GM04504 (cell line): ENCODE data around the gene ZNFX1.

Source experiments
- DNase-seq: peaks from one replicate; pipeline ENCODE4 v3.0.0-alpha.2; 2012; ENCODE audit warnings: low read depth

ZNFX1 gene

GRCh38 chr20:49292010-49292409, 14.2 kb upstream of the ZNFX1 start:
- no peak for DNase-seq

GRCh38 chr20:49291200-49291599, 13.3 kb upstream of the ZNFX1 start:
- no peak for DNase-seq

GRCh38 chr20:49290608-49291191, 12.8 kb upstream of the ZNFX1 start:
- DNase-seq = no peak

- no peak for DNase-seq
Observed at GRCh38 chr20:49288784-49289696, 11.2 kb upstream of the ZNFX1 start.

GRCh38 chr20:49288250-49288751, 10.4 kb upstream of the ZNFX1 start:
- no peak for DNase-seq

GRCh38 chr20:49287555-49288249, 9.8 kb upstream of the ZNFX1 start:
- no peak for DNase-seq

- DNase-seq = no peak
Observed at GRCh38 chr20:49286689-49287551, 9.1 kb upstream of the ZNFX1 start.

- DNase-seq = no peak
Observed at GRCh38 chr20:49285813-49286494, 8.1 kb upstream of the ZNFX1 start.

- no peak for DNase-seq
Observed at GRCh38 chr20:49285233-49285668, 7.4 kb upstream of the ZNFX1 start.

GRCh38 chr20:49284818-49285217, 7.0 kb upstream of the ZNFX1 start:
- no peak for DNase-seq

- DNase-seq = no peak
Observed at GRCh38 chr20:49283703-49284625, 6.1 kb upstream of the ZNFX1 start.

- no peak for DNase-seq
Observed at GRCh38 chr20:49283176-49283702, 5.4 kb upstream of the ZNFX1 start.

- DNase-seq = no peak
Observed at GRCh38 chr20:49282584-49283171, 4.8 kb upstream of the ZNFX1 start.

- DNase-seq = no peak
Observed at GRCh38 chr20:49281913-49282467, 4.1 kb upstream of the ZNFX1 start.

- DNase-seq = no peak
Observed at GRCh38 chr20:49281059-49281912, 3.4 kb upstream of the ZNFX1 start.

GRCh38 chr20:49280463-49281058, 2.7 kb upstream of the ZNFX1 start:
- no peak for DNase-seq

- no peak for DNase-seq
Observed at GRCh38 chr20:49279677-49280462, 2.0 kb upstream of the ZNFX1 start.
